Prostate gland (tissue), 2 donors: ENCODE measurements around the gene CTNNA2. TPM values are rescaled to one million over a fixed set of nuclear protein-coding genes. Genes with fewer than 3 reads are reported as not detected.

Experiments used
- DNase-seq: peaks from one replicate; pipeline ENCODE4 v3.0.0-alpha.2; 2019; ENCODE audit warnings: low spot score
- H3K27ac ChIP-seq, 2 donors: fragments of 200-600 bp; sonication (generic); 2 replicates each; pipeline ENCODE4 v1.5.1; 2017 to 2019
- H3K27me3 ChIP-seq: fragments of 200-600 bp; sonication (generic); replicated peaks from 2 replicates; pipeline ENCODE4 v1.5.1; 2019; ENCODE audit not compliant: insufficient read depth
- H3K36me3 ChIP-seq, 2 donors: fragments of 200-600 bp; sonication (generic); 1 replicate in 1 of 2; 2 replicates in 1 of 2; pipeline versions ENCODE4 v1.5.1 to v1.8.1; 2017 to 2019
- H3K4me1 ChIP-seq: fragments of 200-600 bp; sonication (generic); replicated peaks from 2 replicates; pipeline ENCODE4 v1.5.1; 2019
- H3K4me3 ChIP-seq, 2 donors: fragments of 200-600 bp; sonication (generic); 2 replicates each; pipeline ENCODE4 v1.5.1; 2017 to 2019
- H3K9me3 ChIP-seq: fragments of 200-600 bp; sonication (generic); 2 replicates; pipeline ENCODE4 v1.5.1; 2017
- POLR2A ChIP-seq: fragments of 450-650 bp; IDR thresholded peaks from one replicate; pipeline ENCODE4 v1.6.1; 2016; ENCODE audit warnings: antibody characterized with exemption, mild to moderate bottlenecking
- POLR2AphosphoS5 ChIP-seq: sonication (generic); formaldehyde crosslinking; IDR thresholded peaks from one replicate; pipeline ENCODE4 v1.6.1; 2017; ENCODE audit warnings: antibody characterized with exemption
- WGBS: methylation state at CpG from one replicate; pipeline ENCODE4 v1.1.5; 2018; 5-methylcytosine and 5-hydroxymethylcytosine counted together
- intact Hi-C: fragments of 100-400 bp; cut with DNase I; formaldehyde crosslinking; loops from one replicate; pipeline ENCODE4 v1.14.2; 2022
- total RNA-seq, 2 donors: library from RNA; depleted of rRNA; stranded (reverse); fragments of >200 nt; gene quantifications; one replicate each; pipeline ENCODE4 v1.1.0, GENCODE V29; 2016
- TF ChIP-seq, protein P1 (sequence below), 4 experiments: fragments of 200-600 bp in 2 of 4; fragments of 450-650 bp in 2 of 4; sonication (generic) in 2 of 4; IDR thresholded peaks; 1 replicate in 3 of 4; 2 replicates in 1 of 4; pipeline ENCODE4 v1.5.1; 2016 to 2019; ENCODE audit warnings: antibody characterized with exemption in 4 of 4, mild to moderate bottlenecking in 2 of 4, moderate library complexity in 2 of 4

The CTNNA2 gene
- total RNA-seq, 2 donors from 2014 or later: 24.3 TPM; not detected in 1

DNA sequence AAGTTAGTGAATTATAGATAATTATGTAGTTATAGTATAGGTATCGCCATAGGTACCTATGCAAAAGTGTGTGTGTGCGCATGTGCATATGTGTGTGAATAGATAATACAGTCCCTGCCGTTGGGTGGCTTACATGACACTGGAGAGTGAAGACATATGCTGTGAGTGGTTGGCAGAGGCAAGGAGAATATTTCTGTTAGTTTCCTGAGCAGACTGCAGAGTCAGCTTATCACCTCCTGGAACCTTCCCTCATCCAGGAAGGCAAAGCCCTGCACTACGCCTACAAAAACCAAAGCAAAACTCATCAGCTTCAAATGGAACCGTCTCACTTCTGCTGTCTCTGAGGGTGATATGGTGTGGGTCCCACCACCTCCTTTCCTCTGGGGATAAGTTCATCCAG lies 609.8 kb downstream of the CTNNA2 start:
- no peaks in the 10 kb centered on the region for H3K4me1 ChIP-seq
- no peak for DNase-seq
- H3K4me3 ChIP-seq: no peak overlapping the region
- TF ChIP-seq, protein P1, sequence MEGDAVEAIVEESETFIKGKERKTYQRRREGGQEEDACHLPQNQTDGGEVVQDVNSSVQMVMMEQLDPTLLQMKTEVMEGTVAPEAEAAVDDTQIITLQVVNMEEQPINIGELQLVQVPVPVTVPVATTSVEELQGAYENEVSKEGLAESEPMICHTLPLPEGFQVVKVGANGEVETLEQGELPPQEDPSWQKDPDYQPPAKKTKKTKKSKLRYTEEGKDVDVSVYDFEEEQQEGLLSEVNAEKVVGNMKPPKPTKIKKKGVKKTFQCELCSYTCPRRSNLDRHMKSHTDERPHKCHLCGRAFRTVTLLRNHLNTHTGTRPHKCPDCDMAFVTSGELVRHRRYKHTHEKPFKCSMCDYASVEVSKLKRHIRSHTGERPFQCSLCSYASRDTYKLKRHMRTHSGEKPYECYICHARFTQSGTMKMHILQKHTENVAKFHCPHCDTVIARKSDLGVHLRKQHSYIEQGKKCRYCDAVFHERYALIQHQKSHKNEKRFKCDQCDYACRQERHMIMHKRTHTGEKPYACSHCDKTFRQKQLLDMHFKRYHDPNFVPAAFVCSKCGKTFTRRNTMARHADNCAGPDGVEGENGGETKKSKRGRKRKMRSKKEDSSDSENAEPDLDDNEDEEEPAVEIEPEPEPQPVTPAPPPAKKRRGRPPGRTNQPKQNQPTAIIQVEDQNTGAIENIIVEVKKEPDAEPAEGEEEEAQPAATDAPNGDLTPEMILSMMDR (IDR thresholded peaks at IDR 0.05): no peak
- TF ChIP-seq POLR2AphosphoS5 (no peak), POLR2A (no peak)
- no peak overlapping the region for H3K27ac ChIP-seq
- H3K36me3 ChIP-seq: no peaks in the 10 kb centered on the region
- WGBS: 80% methylated on average over 5 of the region's 5 CpGs
- H3K9me3 ChIP-seq: no peaks in the 10 kb centered on the region
- H3K27me3 ChIP-seq: no peaks in the 10 kb centered on the region
- intact Hi-C loops: no loop called here

DNA sequence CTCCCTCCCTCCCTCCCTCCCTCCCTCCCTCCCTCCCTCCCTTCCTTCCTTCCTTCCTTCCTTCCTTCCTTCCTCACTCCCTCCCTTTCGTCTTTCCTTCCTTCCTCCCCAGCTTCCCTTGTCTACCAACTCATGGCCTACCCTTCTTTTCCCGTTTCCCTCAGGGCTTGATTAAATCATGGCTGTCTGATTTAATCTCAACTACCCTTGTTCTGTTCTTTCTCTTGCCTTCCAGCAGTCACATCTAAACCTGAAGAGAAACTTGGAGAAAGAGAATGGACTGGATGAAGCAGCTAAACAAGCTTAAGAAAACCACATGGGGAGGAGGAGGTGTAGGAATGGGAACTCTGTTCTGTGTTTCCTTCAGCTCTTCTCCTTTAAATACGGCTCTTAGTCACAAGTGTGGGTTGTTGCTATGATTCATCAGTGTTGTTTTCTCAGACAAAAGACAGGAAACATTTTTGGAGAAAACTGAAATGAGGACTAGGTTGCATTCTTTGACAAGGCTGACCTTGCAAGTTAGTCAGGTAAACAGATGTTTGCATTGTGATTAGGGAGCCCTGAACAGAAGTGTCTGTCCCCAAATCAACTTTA lies 613.8 kb downstream of the CTNNA2 start:
- WGBS: 48% methylated on average over 3 of the region's 3 CpGs
- H3K27me3 ChIP-seq: no peaks in the 10 kb centered on the region
- H3K9me3 ChIP-seq: no peaks in the 10 kb centered on the region
- no peak overlapping the region for H3K27ac ChIP-seq
- TF ChIP-seq POLR2AphosphoS5 (no peak), POLR2A (no peak)
- TF ChIP-seq, protein P1 (IDR thresholded peaks at IDR 0.05): no peak
- H3K4me1 ChIP-seq: no peaks in the 10 kb centered on the region
- H3K36me3 ChIP-seq: no peaks in the 10 kb centered on the region
- no peak for DNase-seq
- intact Hi-C loops: no loop called here
- no peak overlapping the region for H3K4me3 ChIP-seq

DNA sequence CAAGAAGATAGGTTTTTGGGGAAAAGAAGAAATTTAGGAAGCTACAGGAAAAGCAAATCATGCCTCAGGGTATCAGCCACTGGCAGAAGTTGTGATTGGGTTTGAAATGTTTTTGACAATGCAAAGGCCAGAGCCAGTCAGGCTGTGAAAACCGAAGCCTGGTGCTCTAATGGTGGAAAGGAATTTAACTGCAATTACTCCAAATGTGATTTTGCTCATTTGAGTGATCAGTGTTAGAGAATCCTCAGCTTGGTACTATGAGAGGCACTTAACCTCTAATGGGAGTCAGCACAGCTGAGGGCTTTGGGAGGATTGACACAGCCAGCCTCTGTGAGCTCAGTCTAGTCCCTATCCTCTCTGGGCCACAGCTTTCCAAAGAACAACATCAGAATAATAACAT lies 615.2 kb downstream of the CTNNA2 start:
- 41% methylated on average over 1 of the region's 1 CpG for WGBS
- Histone ChIP-seq H3K4me3 (no peak overlapping the region), H3K4me1 (no peaks in the 10 kb centered on the region), H3K27me3 (no peaks in the 10 kb centered on the region), H3K9me3 (no peaks in the 10 kb centered on the region), H3K27ac (no peak overlapping the region), H3K36me3 (no peaks in the 10 kb centered on the region)
- no peak for DNase-seq
- TF ChIP-seq POLR2AphosphoS5: no peak
- TF ChIP-seq, protein P1 (IDR thresholded peaks at IDR 0.05): no peak
- no peak for TF ChIP-seq POLR2A
- intact Hi-C loops: no loop called here

DNA sequence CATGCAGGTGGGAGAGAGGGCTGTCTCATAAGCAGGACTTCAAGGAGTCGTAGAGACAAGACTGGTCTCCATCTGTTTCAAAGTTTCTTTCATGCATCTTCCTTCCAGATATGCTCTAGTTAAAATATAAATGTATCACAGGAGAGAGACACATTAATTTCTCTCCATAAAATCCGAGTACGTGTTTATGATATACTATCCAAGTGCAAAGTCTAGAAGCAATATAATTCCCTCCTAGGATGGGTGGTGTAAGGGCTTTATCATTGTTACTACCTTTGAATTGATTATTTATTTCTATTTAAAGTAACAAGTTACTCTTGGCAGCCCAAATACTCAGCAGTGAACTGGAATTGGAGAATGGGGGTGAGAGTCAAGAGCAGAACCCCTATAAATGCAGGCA lies 619.4 kb downstream of the CTNNA2 start:
- intact Hi-C loops: no loop called here
- TF ChIP-seq, protein P1 (IDR thresholded peaks at IDR 0.05): no peak
- TF ChIP-seq POLR2AphosphoS5: no peak
- no peak for TF ChIP-seq POLR2A
- H3K9me3 ChIP-seq: no peaks in the 10 kb centered on the region
- H3K4me1 ChIP-seq: no peaks in the 10 kb centered on the region
- no peak overlapping the region for H3K27ac ChIP-seq
- DNase-seq: no peak
- no peaks in the 10 kb centered on the region for H3K27me3 ChIP-seq
- 66% methylated on average over 3 of the region's 3 CpGs for WGBS
- no peak overlapping the region for H3K4me3 ChIP-seq
- no peaks in the 10 kb centered on the region for H3K36me3 ChIP-seq

DNA sequence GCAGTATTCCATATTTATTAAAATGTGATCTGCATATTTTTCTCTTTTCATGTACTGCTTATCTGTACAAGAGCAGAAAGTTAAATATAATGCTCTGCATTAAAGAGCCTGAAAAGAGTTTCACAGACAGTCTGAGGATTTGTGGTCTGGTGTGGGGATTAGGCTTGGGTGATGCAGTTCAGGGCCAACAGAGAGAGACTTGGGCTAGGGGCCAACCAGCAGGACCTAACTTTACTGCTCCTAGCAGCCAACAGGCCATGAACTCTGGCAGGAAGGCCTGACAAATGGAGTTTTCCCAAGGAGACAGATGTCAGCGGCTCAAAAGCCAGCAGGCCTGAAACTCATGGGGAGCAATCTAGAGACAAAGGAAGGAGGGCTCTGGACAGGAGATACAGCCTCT lies 622.1 kb downstream of the CTNNA2 start:
- TF ChIP-seq POLR2A (no peak), POLR2AphosphoS5 (no peak)
- TF ChIP-seq, protein P1 (IDR thresholded peaks at IDR 0.05): no peak
- WGBS: 93% methylated on average over 1 of the region's 1 CpG
- H3K4me1 ChIP-seq: no peaks in the 10 kb centered on the region
- intact Hi-C loops: no loop called here
- H3K27me3 ChIP-seq: no peaks in the 10 kb centered on the region
- H3K27ac ChIP-seq: no peak overlapping the region
- H3K9me3 ChIP-seq: no peaks in the 10 kb centered on the region
- no peaks in the 10 kb centered on the region for H3K36me3 ChIP-seq
- H3K4me3 ChIP-seq: no peak overlapping the region
- no peak for DNase-seq
